Uterus (tissue), 2 donors: ENCODE measurements around the gene SSH2.

Experiments
- CTCF ChIP-seq, 4 experiments: fragments of 200-600 bp in 2 of 4; fragments of 450-650 bp in 2 of 4; sonication (generic) in 2 of 4; IDR thresholded peaks; one replicate each; pipeline ENCODE4 v1.5.1; 2016 to 2019; ENCODE audit warnings: antibody characterized with exemption in 4 of 4, mild to moderate bottlenecking in 2 of 4, moderate library complexity in 1 of 4
- POLR2A ChIP-seq, 2 donors: fragments of 450-650 bp; IDR thresholded peaks; one replicate each; pipeline ENCODE4 v1.6.1; 2016; ENCODE audit warnings: antibody characterized with exemption in 2 of 2, mild to moderate bottlenecking in 1 of 2, moderate library complexity in 1 of 2

- TF ChIP-seq CTCF (IDR thresholded peaks at IDR 0.05) (no peak), POLR2A (IDR thresholded peaks at IDR 0.05) (no peak)
Measured at GRCh38 chr17:29652976-29653375, 277.1 kb downstream of the SSH2 start.
